Stimulated activated naive CD8-positive, alpha-beta T cell treated with anti-CD3 and anti-CD28 coated beads, Interleukin-15, Interleukin-2, amounts not matched to agents 100 ng/mL and 50 ng/mL, for 24 hours (primary cell): ENCODE measurements around the gene CYP2W1.
"Not testable (repeated sequence)": the region's sequence is repeated elsewhere in the genome, so short reads cannot be mapped to it uniquely, and the experiment has no call there.

Experiments used
- H3K27ac Mint-ChIP-seq: one replicate; pipeline ENCODE4 v1.8.0; 2021; ENCODE audit warnings: mild to moderate bottlenecking, mixed read lengths
- H3K27me3 Mint-ChIP-seq: one replicate; pipeline ENCODE4 v1.8.0; 2021; ENCODE audit warnings: mixed read lengths
- H3K36me3 Mint-ChIP-seq: one replicate; pipeline ENCODE4 v1.8.0; 2021; ENCODE audit warnings: low read depth, mixed read lengths
- H3K4me1 Mint-ChIP-seq: one replicate; pipeline ENCODE4 v1.8.0; 2021; ENCODE audit warnings: low read depth, mixed read lengths
- H3K4me3 Mint-ChIP-seq: one replicate; pipeline ENCODE4 v1.8.0; 2021; ENCODE audit warnings: mild to moderate bottlenecking, mixed read lengths
- H3K9me3 Mint-ChIP-seq: one replicate; pipeline ENCODE4 v1.8.0; 2021; ENCODE audit warnings: mixed read lengths

The CYP2W1 gene

GRCh38 chr7:1036164-1036928, 53.4 kb downstream of the CYP2W1 start:
- not testable (repeated sequence) for H3K4me3 Mint-ChIP-seq, H3K9me3 Mint-ChIP-seq, H3K27ac Mint-ChIP-seq
- H3K4me1 Mint-ChIP-seq: peaks cover 21% of the 10 kb centered on the region
- peaks cover 12% of the 10 kb centered on the region for H3K36me3 Mint-ChIP-seq
- H3K27me3 Mint-ChIP-seq: peaks cover 11% of the 10 kb centered on the region
